IMR-90 (cell line): ENCODE measurements around the gene ATP2A3. TPM values are rescaled to one million over a fixed set of nuclear protein-coding genes. Genes with fewer than 3 reads are reported as not detected.

ENCODE experiments used
- ATAC-seq: fragments of 200-7000 bp; cut with Tn5 transposase; 2 replicates; pipeline ENCODE4 v1.9.1; 2020; ENCODE audit warnings: low read depth, mild to moderate bottlenecking, moderate library complexity
- BruUV-seq: library from RNA; stranded (reverse); fragments of 400-500 nt; replicated peaks from 2 replicates; lab custom pipeline; 2021; lab: Mats Ljungman, UMichigan
- CTCF ChIA-PET: fragments of 300-600 bp; formaldehyde crosslinking; extraction: SDS; loops from one replicate; lab custom pipeline; 2021; ENCODE audit warnings: antibody characterized with exemption; lab: Yijun Ruan, JAX
- POLR2A ChIA-PET: fragments of 300-600 bp; sonication (Branson Sonifier 250); formaldehyde crosslinking; loops from one replicate; lab custom pipeline; 2022; ENCODE audit warnings: antibody characterized with exemption; ENCODE audit not compliant: unreplicated experiment; lab: Charles Lee
- DNase-seq: peaks from one replicate; pipeline ENCODE4 v3.0.0; 2013
- H2AFZ ChIP-seq: replicated peaks from 2 replicates; pipeline ENCODE3; 2013; ENCODE audit warnings: low read length, mild to moderate bottlenecking; ENCODE audit not compliant: poor library complexity
- H2AK5ac ChIP-seq: 2 replicates; pipeline ENCODE4 v1.6.1; 2013; ENCODE audit warnings: low read depth, low read length, inconsistent platforms
- H2AK9ac ChIP-seq: replicated peaks from 2 replicates; pipeline ENCODE3; 2013; ENCODE audit warnings: mild to moderate bottlenecking, low read depth, low read length, moderate library complexity; ENCODE audit not compliant: poor library complexity
- H2BK120ac ChIP-seq: 2 replicates; pipeline ENCODE4 v1.6.1; 2013; ENCODE audit warnings: low read depth, low read length, inconsistent platforms
- H2BK15ac ChIP-seq: 3 replicates; pipeline ENCODE4 v1.6.1; 2013; ENCODE audit warnings: low read depth, low read length, inconsistent platforms
- H2BK20ac ChIP-seq: 2 replicates; pipeline ENCODE4 v1.6.1; 2013; ENCODE audit warnings: low read depth, mild to moderate bottlenecking, inconsistent platforms, low read length, moderate library complexity
- H2BK5ac ChIP-seq: 2 replicates; pipeline ENCODE4 v1.6.1; 2013; ENCODE audit warnings: mild to moderate bottlenecking, low read depth, low read length, inconsistent platforms; ENCODE audit not compliant: poor library complexity, severe bottlenecking
- H3K14ac ChIP-seq: replicated peaks from 2 replicates; pipeline ENCODE4 v1.6.1; 2013; ENCODE audit warnings: low read depth, low read length, inconsistent platforms
- H3K18ac ChIP-seq: 2 replicates; pipeline ENCODE4 v1.6.1; 2013; ENCODE audit warnings: low read depth, low read length, control low read depth
- H3K23ac ChIP-seq: 2 replicates; pipeline ENCODE4 v1.6.1; 2013; ENCODE audit warnings: low read depth, low read length, inconsistent platforms
- H3K27ac ChIP-seq: 2 replicates; pipeline ENCODE4 v1.5.1; 2013; ENCODE audit warnings: mild to moderate bottlenecking, control low read depth, low read length; ENCODE audit not compliant: insufficient read depth
- H3K27me3 ChIP-seq: 2 replicates; pipeline ENCODE4 v1.6.1; 2013; ENCODE audit warnings: low read length; ENCODE audit not compliant: control insufficient read depth, insufficient read depth
- H3K36me3 ChIP-seq: 2 replicates; pipeline ENCODE4 v1.6.1; 2013; ENCODE audit warnings: low read length, mixed read lengths; ENCODE audit not compliant: control insufficient read depth, insufficient read depth
- H3K4ac ChIP-seq: 2 replicates; pipeline ENCODE4 v1.6.1; 2013; ENCODE audit warnings: low read depth, low read length, inconsistent platforms
- H3K4me1 ChIP-seq: 2 replicates; pipeline ENCODE4 v1.6.1; 2013; ENCODE audit warnings: low read length, mixed read lengths; ENCODE audit not compliant: control insufficient read depth, insufficient read depth
- H3K4me2 ChIP-seq: 2 replicates; pipeline ENCODE4 v1.6.1; 2013; ENCODE audit warnings: low read depth, mild to moderate bottlenecking, control low read depth, low read length, moderate library complexity
- H3K4me3 ChIP-seq: 2 replicates; pipeline ENCODE4 v1.5.1; 2013; ENCODE audit warnings: low read depth, mild to moderate bottlenecking, control low read depth, low read length, moderate library complexity; ENCODE audit not compliant: insufficient read depth
- H3K56ac ChIP-seq: 2 replicates; pipeline ENCODE4 v1.6.1; 2013; ENCODE audit warnings: low read length, inconsistent platforms; ENCODE audit not compliant: insufficient read depth; ENCODE audit errors: extremely low read depth
- H3K79me1 ChIP-seq, 2 experiments: 2 replicates each; pipeline ENCODE4 v1.6.1; 2013; ENCODE audit warnings: low read length in 2 of 2, inconsistent platforms in 1 of 2, low read depth in 1 of 2
- H3K9ac ChIP-seq: 2 replicates; pipeline ENCODE4 v1.6.1; 2013; ENCODE audit warnings: low read depth, low read length, control low read depth
- H3K9me1 ChIP-seq: 2 replicates; pipeline ENCODE4 v1.6.1; 2013; ENCODE audit warnings: low read length, inconsistent platforms; ENCODE audit not compliant: insufficient read depth
- H3K9me3 ChIP-seq: 2 replicates; pipeline ENCODE4 v1.6.1; 2013; ENCODE audit warnings: low read length; ENCODE audit not compliant: control insufficient read depth, insufficient read depth
- H4K20me1 ChIP-seq: 2 replicates; pipeline ENCODE4 v1.6.1; 2013; ENCODE audit warnings: low read length, inconsistent platforms; ENCODE audit not compliant: insufficient read depth
- H4K5ac ChIP-seq: 2 replicates; pipeline ENCODE4 v1.6.1; 2013; ENCODE audit warnings: mild to moderate bottlenecking, low read depth, low read length, control low read depth
- H4K8ac ChIP-seq, 2 experiments: 2 replicates each; pipeline ENCODE4 v1.6.1; 2013; ENCODE audit warnings: low read depth in 2 of 2, low read length in 2 of 2, control low read depth in 1 of 2, inconsistent platforms in 1 of 2
- H4K91ac ChIP-seq: 2 replicates; pipeline ENCODE4 v1.6.1; 2013; ENCODE audit warnings: low read depth, low read length, inconsistent platforms; ENCODE audit not compliant: insufficient read depth
- BHLHE40 ChIP-seq: fragments of 150-350 bp; IDR thresholded peaks from 2 replicates; pipeline ENCODE4 v1.6.1; 2016; ENCODE audit warnings: mild to moderate bottlenecking, low read depth, low read length
- CEBPB ChIP-seq: IDR thresholded peaks from 2 replicates; pipeline ENCODE4 v1.6.1; 2012; ENCODE audit warnings: low read depth, low read length, improper control_type of control experiment
- FOS ChIP-seq: fragments of 150-350 bp; IDR thresholded peaks from 2 replicates; pipeline ENCODE4 v1.6.1; 2016; ENCODE audit warnings: low read depth, low read length
- MAFK ChIP-seq: IDR thresholded peaks from 2 replicates; pipeline ENCODE4 v1.6.1; 2012; ENCODE audit warnings: low read depth, low read length, improper control_type of control experiment
- POLR2A ChIP-seq: IDR thresholded peaks from 2 replicates; pipeline ENCODE4 v1.6.1; 2012; ENCODE audit warnings: mild to moderate bottlenecking, low read depth, low read length
- RCOR1 ChIP-seq: IDR thresholded peaks from 2 replicates; pipeline ENCODE4 v1.6.1; 2012; ENCODE audit warnings: mild to moderate bottlenecking, low read length, improper control_type of control experiment; ENCODE audit not compliant: insufficient replicate concordance
- RFX5 ChIP-seq: IDR thresholded peaks from 2 replicates; pipeline ENCODE4 v1.8.0; 2012; ENCODE audit warnings: low read depth, mild to moderate bottlenecking, low read length, moderate library complexity
- SMC3 ChIP-seq: fragments of 150-350 bp; IDR thresholded peaks from 2 replicates; pipeline ENCODE4 v1.6.1; 2016; ENCODE audit warnings: low read depth, mild to moderate bottlenecking, antibody characterized with exemption, low read length, moderate library complexity
- WGBS, 2 experiments: methylation state at CpG; one replicate each; pipeline versions ENCODE4 v1.1.5 to v1.1.7; 2013; ENCODE audit warnings: missing lambda C conversion rate in 2 of 2; ENCODE audit not compliant: insufficient read length in 1 of 2; ENCODE audit errors: extremely low coverage in 2 of 2; 5-methylcytosine and 5-hydroxymethylcytosine counted together
- dilution Hi-C: fragments of 300-500 bp; cut with HindIII; formaldehyde crosslinking; loops from one replicate; pipeline ENCODE4 v1.14.3; 2018; ENCODE audit warnings: low sequenced_read_pairs; ENCODE audit not compliant: unreplicated experiment
- in situ Hi-C: fragments of 300-500 bp; cut with MboI; formaldehyde crosslinking; loops from 3 replicates; pipeline ENCODE4 v1.14.3; 2019; ENCODE audit warnings: low sequenced_read_pairs, inconsistent platforms, mixed read lengths
- intact Hi-C: fragments of 100-400 bp; cut with micrococcal nuclease; formaldehyde crosslinking; loops from 2 replicates; pipeline ENCODE4 v1.10.0; 2022
- polyA plus RNA-seq, 3 experiments: library from polyadenylated mRNA; depleted of rRNA; stranded (reverse); fragments of >200 nt; gene quantifications; 2 replicates each; pipeline ENCODE4 v1.2.3, GENCODE V29; 2012; ENCODE audit warnings: low replicate concordance in 1 of 3
- total RNA-seq: library from RNA; depleted of rRNA; stranded (reverse); fragments of >200 nt; gene quantifications from 2 replicates; pipeline ENCODE4 v1.2.3, GENCODE V29; 2012
- TF ChIP-seq, protein P1 (sequence below): fragments of 150-350 bp; IDR thresholded peaks from 2 replicates; pipeline ENCODE4 v1.6.1; 2016; ENCODE audit warnings: low read depth, mild to moderate bottlenecking, low read length, moderate library complexity, borderline replicate concordance

ATP2A3 gene
- total and polyA plus RNA-seq, 2 of the 4 experiments (the other 2 are of a cell fraction) = 0.18 to 0.63 TPM

DNA sequence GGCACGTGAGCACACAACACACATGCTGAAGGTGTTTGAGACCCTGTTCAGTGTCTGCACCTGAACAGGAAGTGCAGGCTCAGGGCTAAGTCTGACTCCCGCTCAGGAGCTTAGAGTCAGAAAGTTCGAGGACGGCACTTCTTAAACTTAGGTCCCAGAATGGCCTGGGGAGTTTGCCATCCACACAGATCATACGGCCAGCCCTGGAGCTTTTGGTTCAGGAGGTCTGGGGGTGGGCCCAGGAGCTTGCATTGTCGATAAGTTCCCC, 67.3 kb downstream of the ATP2A3 start:
- H3K27me3 ChIP-seq = peaks cover 2% of the 10 kb centered on the region; the same call in 1 of the 2 replicates
- TF ChIP-seq CEBPB (no peak), RFX5 (no peak), SMC3 (no peak), MAFK (no peak), FOS (no peak), RCOR1 (no peak), POLR2A (no peak), BHLHE40 (no peak)
- TF ChIP-seq, protein P1, sequence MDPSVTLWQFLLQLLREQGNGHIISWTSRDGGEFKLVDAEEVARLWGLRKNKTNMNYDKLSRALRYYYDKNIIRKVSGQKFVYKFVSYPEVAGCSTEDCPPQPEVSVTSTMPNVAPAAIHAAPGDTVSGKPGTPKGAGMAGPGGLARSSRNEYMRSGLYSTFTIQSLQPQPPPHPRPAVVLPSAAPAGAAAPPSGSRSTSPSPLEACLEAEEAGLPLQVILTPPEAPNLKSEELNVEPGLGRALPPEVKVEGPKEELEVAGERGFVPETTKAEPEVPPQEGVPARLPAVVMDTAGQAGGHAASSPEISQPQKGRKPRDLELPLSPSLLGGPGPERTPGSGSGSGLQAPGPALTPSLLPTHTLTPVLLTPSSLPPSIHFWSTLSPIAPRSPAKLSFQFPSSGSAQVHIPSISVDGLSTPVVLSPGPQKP = no peak
- H4K8ac ChIP-seq = no peak overlapping the region
- H2BK20ac ChIP-seq = no peak overlapping the region
- H3K56ac ChIP-seq = no peak overlapping the region
- H4K20me1 ChIP-seq = peaks cover 3% of the 10 kb centered on the region; the same call in 1 of the 2 replicates
- H3K4me2 ChIP-seq = no peak overlapping the region
- peaks cover 0 to 2% of the 10 kb centered on the region in 2 experiments; a peak in 1 of 4 replicates for H3K79me1 ChIP-seq
- in situ Hi-C loops (no loop called here), intact Hi-C loops (no loop called here), dilution Hi-C loops (no loop called here)
- no peak overlapping the region for H4K91ac ChIP-seq
- H3K4ac ChIP-seq = no peak overlapping the region
- no peaks in the 10 kb centered on the region for H3K36me3 ChIP-seq
- ChIA-PET POLR2A (no interaction called here), CTCF (interaction anchor here (0.6 to 1.6 kb wide), 2 partner anchors 17 to 111 kb away, joined by 3 to 4 read pairs; no protein-coding TSS in a partner anchor)
- H2BK5ac ChIP-seq = no peak overlapping the region
- no peak overlapping the region for H2AK5ac ChIP-seq
- H4K5ac ChIP-seq = no peak overlapping the region
- no peak overlapping the region for H3K4me3 ChIP-seq
- no peak overlapping the region for H3K23ac ChIP-seq
- H3K9me3 ChIP-seq = no peaks in the 10 kb centered on the region
- 96% methylated on average over 4 of the region's 6 CpGs; no CpG with 5 or more reads in 1 of the 2 experiments for WGBS, 2 experiments
- H2BK120ac ChIP-seq = no peak overlapping the region
- H2BK15ac ChIP-seq = no peak overlapping the region
- no peak overlapping the region for H3K18ac ChIP-seq
- no peak overlapping the region for H2AK9ac ChIP-seq
- no peak for DNase-seq
- no peak overlapping the region for H3K14ac ChIP-seq
- H3K4me1 ChIP-seq = peaks cover 6% of the 10 kb centered on the region
- ATAC-seq = no peak
- no peak overlapping the region for H3K9ac ChIP-seq
- no TSS peak for BruUV-seq
- peaks cover 17% of the 10 kb centered on the region; the same call in 1 of the 2 replicates for H3K9me1 ChIP-seq
- no peak overlapping the region for H3K27ac ChIP-seq
- H2AFZ ChIP-seq = peak overlapping the region; percentile 8
